ENCODE data around the gene PPP1R9A. TPM values are rescaled to one million over a fixed set of nuclear protein-coding genes. Genes with fewer than 3 reads are reported as not detected.

The PPP1R9A gene
- total and polyA plus RNA-seq, 10 of the 15 experiments (the other 5 are each of a cell fraction or from before 2014, with no cell fraction given): 0.04 to 0.12 TPM; not detected in 8

GRCh38 chr7:94909179-94909466 is 1.7 kb downstream of the PPP1R9A start:
- H3K4me1 ChIP-seq (ENCODE audit: control insufficient read depth, insufficient read depth, low read length): no peaks in the 10 kb centered on the region
- CTCF ChIA-PET: interaction anchor here (0.6 kb wide), 1 partner anchor 101 kb away, joined by 3 read pairs; no protein-coding TSS in a partner anchor
- SMC1A ChIA-PET (ENCODE audit: uncharacterized antibody, unreplicated experiment): no interaction called here
- no peaks in the 10 kb centered on the region for H3K36me3 ChIP-seq (ENCODE audit: control insufficient read depth in 2 of 2, insufficient read depth in 2 of 2, low read length in 1 of 2)
- in situ Hi-C loops (cut with MboI): no loop called here
- POLR2A ChIA-PET: no interaction called here
- no peak overlapping the region for H3K9ac ChIP-seq (ENCODE audit: control insufficient read depth, insufficient read depth, low read length)
- RAD21 ChIA-PET (ENCODE audit: unreplicated experiment): no interaction called here
- H3K27me3 ChIP-seq (replicated peaks in 1 of 2; ENCODE audit: control insufficient read depth in 2 of 2, insufficient read depth in 2 of 2, low read length in 1 of 2): peaks cover 6 to 8% of the 10 kb centered on the region in 2 experiments
- no peak overlapping the region for H3K4me3 ChIP-seq
- no peaks in the 10 kb centered on the region for H3K9me3 ChIP-seq (replicated peaks; ENCODE audit: control insufficient read depth, insufficient read depth, low read length)
- no peak for FAIRE-seq
- ATAC-seq: no peak
- H2AFZ ChIP-seq (ENCODE audit: control insufficient read depth, low read depth, low read length): no peak overlapping the region
- 52% methylated on average over 2 of the region's 2 CpGs for WGBS (ENCODE audit: insufficient coverage, insufficient replicate concordance, low lambda C conversion rate, missing lambda C conversion rate)
- H3K79me2 ChIP-seq (ENCODE audit: control insufficient read depth, insufficient read depth, low read length): no peaks in the 10 kb centered on the region
- no peak overlapping the region for H3K4me2 ChIP-seq (ENCODE audit: control insufficient read depth, insufficient read depth)
- BruUV-seq (replicated peaks): no TSS peak
- intact Hi-C loops (cut with micrococcal nuclease; ENCODE audit: unreplicated experiment): no loop called here
- DNase-seq (ENCODE audit: low read depth, low spot score): no peak
- H4K20me1 ChIP-seq (ENCODE audit: control insufficient read depth, insufficient read depth): no peaks in the 10 kb centered on the region
- H3K27ac ChIP-seq (ENCODE audit: control insufficient read depth, insufficient read depth): no peak overlapping the region
- TF ChIP-seq POLR2AphosphoS5 (IDR thresholded peaks at IDR 0.05; ENCODE audit: low read length) (no peak), NFXL1 (IDR thresholded peaks at IDR 0.05; ENCODE audit: borderline replicate concordance) (no peak), BACH1 (IDR thresholded peaks at IDR 0.05; ENCODE audit: borderline replicate concordance) (no peak), PAX8 (IDR thresholded peaks at IDR 0.05) (no peak), NFYB (IDR thresholded peaks at IDR 0.05; ENCODE audit: insufficient read depth, low read depth, low read length) (no peak), SRF (IDR thresholded peaks at IDR 0.05; ENCODE audit: low read depth in 2 of 2, low read length in 2 of 2) (no peak), ZSCAN29 (IDR thresholded peaks at IDR 0.05) (no peak), NFIC (IDR thresholded peaks at IDR 0.05; ENCODE audit: low read depth, low read length) (no peak)
- TF ChIP-seq, protein P1, sequence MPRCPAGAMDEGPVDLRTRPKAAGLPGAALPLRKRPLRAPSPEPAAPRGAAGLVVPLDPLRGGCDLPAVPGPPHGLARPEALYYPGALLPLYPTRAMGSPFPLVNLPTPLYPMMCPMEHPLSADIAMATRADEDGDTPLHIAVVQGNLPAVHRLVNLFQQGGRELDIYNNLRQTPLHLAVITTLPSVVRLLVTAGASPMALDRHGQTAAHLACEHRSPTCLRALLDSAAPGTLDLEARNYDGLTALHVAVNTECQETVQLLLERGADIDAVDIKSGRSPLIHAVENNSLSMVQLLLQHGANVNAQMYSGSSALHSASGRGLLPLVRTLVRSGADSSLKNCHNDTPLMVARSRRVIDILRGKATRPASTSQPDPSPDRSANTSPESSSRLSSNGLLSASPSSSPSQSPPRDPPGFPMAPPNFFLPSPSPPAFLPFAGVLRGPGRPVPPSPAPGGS (IDR thresholded peaks at IDR 0.05; ENCODE audit: borderline replicate concordance, insufficient read depth, low read depth, low read length, poor library complexity, severe bottlenecking): no peak
- TF ChIP-seq, protein P2, sequence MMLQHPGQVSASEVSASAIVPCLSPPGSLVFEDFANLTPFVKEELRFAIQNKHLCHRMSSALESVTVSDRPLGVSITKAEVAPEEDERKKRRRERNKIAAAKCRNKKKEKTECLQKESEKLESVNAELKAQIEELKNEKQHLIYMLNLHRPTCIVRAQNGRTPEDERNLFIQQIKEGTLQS (IDR thresholded peaks at IDR 0.05; ENCODE audit: borderline replicate concordance, extremely low read depth, low read depth, low read length): no peak
- TF ChIP-seq, protein P3, sequence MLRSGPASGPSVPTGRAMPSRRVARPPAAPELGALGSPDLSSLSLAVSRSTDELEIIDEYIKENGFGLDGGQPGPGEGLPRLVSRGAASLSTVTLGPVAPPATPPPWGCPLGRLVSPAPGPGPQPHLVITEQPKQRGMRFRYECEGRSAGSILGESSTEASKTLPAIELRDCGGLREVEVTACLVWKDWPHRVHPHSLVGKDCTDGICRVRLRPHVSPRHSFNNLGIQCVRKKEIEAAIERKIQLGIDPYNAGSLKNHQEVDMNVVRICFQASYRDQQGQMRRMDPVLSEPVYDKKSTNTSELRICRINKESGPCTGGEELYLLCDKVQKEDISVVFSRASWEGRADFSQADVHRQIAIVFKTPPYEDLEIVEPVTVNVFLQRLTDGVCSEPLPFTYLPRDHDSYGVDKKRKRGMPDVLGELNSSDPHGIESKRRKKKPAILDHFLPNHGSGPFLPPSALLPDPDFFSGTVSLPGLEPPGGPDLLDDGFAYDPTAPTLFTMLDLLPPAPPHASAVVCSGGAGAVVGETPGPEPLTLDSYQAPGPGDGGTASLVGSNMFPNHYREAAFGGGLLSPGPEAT (IDR thresholded peaks at IDR 0.05; ENCODE audit: low read depth): no peak

All from GM12878 (cell line).